Measurements from ENCODE around the gene CDK5RAP3.
"Not testable (repeated sequence)": the region's sequence is repeated elsewhere in the genome, so short reads cannot be mapped to it uniquely, and the experiment has no call there.

DNA sequence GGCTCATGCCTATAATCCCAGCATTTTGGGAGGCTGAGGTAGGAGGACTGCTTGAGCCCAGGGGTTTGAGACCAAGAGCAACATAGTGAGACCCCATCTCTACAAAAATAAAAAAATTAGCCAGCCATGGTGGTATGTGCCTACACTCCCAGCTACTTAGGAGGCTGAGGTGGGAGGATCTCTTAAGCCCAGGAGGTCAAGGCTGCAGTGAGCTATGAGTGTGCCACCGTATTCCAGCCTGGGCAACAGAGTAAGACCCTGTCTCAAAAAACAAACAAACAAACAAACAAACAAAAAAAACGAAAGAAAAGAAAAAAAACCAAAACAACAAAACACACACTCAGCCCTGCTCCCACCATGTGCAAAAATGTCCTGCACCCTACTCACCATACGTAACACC lies 35.4 kb upstream of the CDK5RAP3 start:
- not testable (repeated sequence) for TF ChIP-seq POLR2AphosphoS5, CTCF, POLR2A, EP300 (IDR thresholded peaks at IDR 0.05)

Measured in upper lobe of left lung (tissue), 4 donors.